ENCODE measurements around the gene HCN4.

DNA sequence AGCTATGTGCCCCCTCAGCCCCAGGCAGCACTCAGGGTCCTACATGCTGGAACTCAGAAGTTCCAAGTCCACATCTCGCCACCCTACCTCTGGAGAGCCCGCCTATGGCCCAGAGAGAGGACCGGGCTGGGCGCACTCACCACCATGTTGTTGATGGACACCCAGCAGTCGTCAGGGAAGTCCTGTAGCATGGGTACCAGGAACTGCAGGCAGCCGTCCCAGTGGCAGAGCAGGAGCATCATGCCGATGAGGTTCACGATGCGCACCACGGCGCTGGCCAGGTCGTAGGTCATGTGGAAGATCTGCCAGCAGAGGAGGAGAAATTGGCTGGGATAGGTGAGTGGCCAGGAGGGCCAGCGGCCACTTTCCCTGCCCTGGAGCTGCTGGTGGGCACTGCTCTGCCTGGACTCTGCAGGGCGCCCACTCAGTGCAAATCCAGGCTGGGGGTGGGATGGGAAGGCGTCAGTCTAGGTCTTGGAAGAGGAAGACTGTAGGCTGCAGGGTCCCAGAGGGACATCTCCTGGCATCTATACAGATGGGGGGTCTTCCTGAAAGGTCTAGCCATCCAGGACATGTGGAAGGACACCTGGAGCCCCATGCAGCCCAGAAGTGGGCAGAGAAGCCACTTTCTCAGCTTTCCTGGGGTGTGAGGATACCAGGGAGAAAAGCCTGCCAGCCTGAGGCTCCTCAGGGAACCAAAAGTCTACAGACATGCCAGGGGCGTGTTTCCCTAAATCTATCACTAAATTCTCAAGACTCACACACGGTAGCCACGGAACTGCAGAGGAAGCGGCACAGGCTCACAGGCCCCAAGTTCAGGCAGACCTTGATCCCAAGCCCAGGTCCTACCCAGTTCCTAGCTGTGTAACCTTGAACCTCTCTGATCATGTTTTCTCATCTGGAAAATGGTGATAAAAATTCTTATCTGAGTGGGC is 36.5 kb downstream of the HCN4 start:
- TF ChIP-seq POLR2AphosphoS5 (IDR thresholded peaks at IDR 0.05), result no peak
- TF ChIP-seq, protein P1, sequence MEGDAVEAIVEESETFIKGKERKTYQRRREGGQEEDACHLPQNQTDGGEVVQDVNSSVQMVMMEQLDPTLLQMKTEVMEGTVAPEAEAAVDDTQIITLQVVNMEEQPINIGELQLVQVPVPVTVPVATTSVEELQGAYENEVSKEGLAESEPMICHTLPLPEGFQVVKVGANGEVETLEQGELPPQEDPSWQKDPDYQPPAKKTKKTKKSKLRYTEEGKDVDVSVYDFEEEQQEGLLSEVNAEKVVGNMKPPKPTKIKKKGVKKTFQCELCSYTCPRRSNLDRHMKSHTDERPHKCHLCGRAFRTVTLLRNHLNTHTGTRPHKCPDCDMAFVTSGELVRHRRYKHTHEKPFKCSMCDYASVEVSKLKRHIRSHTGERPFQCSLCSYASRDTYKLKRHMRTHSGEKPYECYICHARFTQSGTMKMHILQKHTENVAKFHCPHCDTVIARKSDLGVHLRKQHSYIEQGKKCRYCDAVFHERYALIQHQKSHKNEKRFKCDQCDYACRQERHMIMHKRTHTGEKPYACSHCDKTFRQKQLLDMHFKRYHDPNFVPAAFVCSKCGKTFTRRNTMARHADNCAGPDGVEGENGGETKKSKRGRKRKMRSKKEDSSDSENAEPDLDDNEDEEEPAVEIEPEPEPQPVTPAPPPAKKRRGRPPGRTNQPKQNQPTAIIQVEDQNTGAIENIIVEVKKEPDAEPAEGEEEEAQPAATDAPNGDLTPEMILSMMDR (IDR thresholded peaks at IDR 0.05), result no peak
